GM18907 (cell line): ENCODE measurements around the gene TATDN2.
"Not testable (repeated sequence)": the region's sequence is repeated elsewhere in the genome, so short reads cannot be mapped to it uniquely, and the experiment has no call there.

Experiments used
- ATAC-seq: cut with Tn5 transposase; IDR thresholded peaks from one replicate; pipeline ENCODE4 v1.9.1; 2021; ENCODE audit warnings: mild to moderate bottlenecking, moderate library complexity; ENCODE audit not compliant: unreplicated experiment

TATDN2 gene

GRCh38 chr3:10289787-10290355, 41.6 kb downstream of the TATDN2 start:
- no peak for ATAC-seq

- no peak for ATAC-seq
Observed at GRCh38 chr3:10290481-10291176, 42.4 kb downstream of the TATDN2 start.

GRCh38 chr3:10291641-10292040, 43.4 kb downstream of the TATDN2 start:
- no peak for ATAC-seq

GRCh38 chr3:10292505-10293419, 44.5 kb downstream of the TATDN2 start, which contains the start of gene GHRL:
Gene GHRL, minus strand, starts transcription at chr3:10292947. Its CDS starts 2,767 bp downstream, at chr3:10290180.
- ATAC-seq = peak; percentile 80

GRCh38 chr3:10294030-10294586, 45.8 kb downstream of the TATDN2 start:
- no peak for ATAC-seq

- not testable (repeated sequence) for ATAC-seq
Observed at GRCh38 chr3:10298064-10298463, 49.8 kb downstream of the TATDN2 start.

GRCh38 chr3:10299175-10299574, 50.9 kb downstream of the TATDN2 start:
- ATAC-seq = no peak

- peak; percentile 79 for ATAC-seq
Observed at GRCh38 chr3:10299679-10300078, 51.4 kb downstream of the TATDN2 start.

- peak; percentile 12 for ATAC-seq
Observed at GRCh38 chr3:10300087-10300486, 51.8 kb downstream of the TATDN2 start.

GRCh38 chr3:10303105-10303504, 54.8 kb downstream of the TATDN2 start:
- ATAC-seq = no peak

- no peak for ATAC-seq
Observed at GRCh38 chr3:10303785-10304184, 55.5 kb downstream of the TATDN2 start.

GRCh38 chr3:10304905-10305304, 56.6 kb downstream of the TATDN2 start:
- ATAC-seq = no peak

- ATAC-seq = no peak
Observed at GRCh38 chr3:10305331-10305902, 57.2 kb downstream of the TATDN2 start.

- no peak for ATAC-seq
Observed at GRCh38 chr3:10306156-10306555, 57.9 kb downstream of the TATDN2 start.

- ATAC-seq = no peak
Observed at GRCh38 chr3:10308678-10309077, 60.4 kb downstream of the TATDN2 start.

GRCh38 chr3:10309736-10310135, 61.5 kb downstream of the TATDN2 start:
- no peak for ATAC-seq

GRCh38 chr3:10310578-10310977, 62.3 kb downstream of the TATDN2 start:
- no peak for ATAC-seq

- ATAC-seq = no peak
Observed at GRCh38 chr3:10311710-10312109, 63.5 kb downstream of the TATDN2 start.

GRCh38 chr3:10312391-10312790, 64.1 kb downstream of the TATDN2 start:
- no peak for ATAC-seq

- ATAC-seq = no peak
Observed at GRCh38 chr3:10312861-10313260, 64.6 kb downstream of the TATDN2 start.

- no peak for ATAC-seq
Observed at GRCh38 chr3:10315101-10315500, 66.8 kb downstream of the TATDN2 start.
